ENCODE results near the gene PHYH. TPM values are rescaled to one million over a fixed set of nuclear protein-coding genes. Genes with fewer than 3 reads are reported as not detected.
"Not testable (repeated sequence)": the region's sequence is repeated elsewhere in the genome, so short reads cannot be mapped to it uniquely, and the experiment has no call there.

PHYH gene
- total RNA-seq, 1 donor from 2014 or later = 11.1 TPM

- H3K27ac Mint-ChIP-seq; H3K27me3 Mint-ChIP-seq (ENCODE audit: insufficient read depth); H3K4me3 Mint-ChIP-seq; intact Hi-C loops (cut with micrococcal nuclease); DNase-seq (ENCODE audit: low spot score); H3K4me1 Mint-ChIP-seq (ENCODE audit: low read depth); H3K36me3 Mint-ChIP-seq (ENCODE audit: low read depth); H3K9me3 Mint-ChIP-seq: not testable (repeated sequence)
These were observed 17.5 kb downstream of the PHYH start for GRCh38 chr10:13282348-13282747.

GRCh38 chr10:13276749-13277365 lies 23.0 kb downstream of the PHYH start:
- DNase-seq (ENCODE audit: low spot score) = no peak
- Mint-ChIP-seq H3K4me3 (no peak overlapping the region), H3K9me3 (no peaks in the 10 kb centered on the region), H3K36me3 (ENCODE audit: low read depth) (peaks cover 3% of the 10 kb centered on the region), H3K27ac (no peak overlapping the region), H3K27me3 (ENCODE audit: insufficient read depth) (no peaks in the 10 kb centered on the region), H3K4me1 (ENCODE audit: low read depth) (peaks cover 1% of the 10 kb centered on the region)
- intact Hi-C loops (cut with micrococcal nuclease) = no loop called here

- H3K9me3 Mint-ChIP-seq; DNase-seq (ENCODE audit: low spot score); H3K27ac Mint-ChIP-seq; intact Hi-C loops (cut with micrococcal nuclease); H3K4me1 Mint-ChIP-seq (ENCODE audit: low read depth); H3K36me3 Mint-ChIP-seq (ENCODE audit: low read depth); H3K27me3 Mint-ChIP-seq (ENCODE audit: insufficient read depth); H3K4me3 Mint-ChIP-seq: not testable (repeated sequence)
These were observed 23.7 kb downstream of the PHYH start for GRCh38 chr10:13276146-13276545.

GRCh38 chr10:13272164-13272571 lies 27.7 kb downstream of the PHYH start:
- H3K4me3 Mint-ChIP-seq = no peak overlapping the region
- no peaks in the 10 kb centered on the region for H3K9me3 Mint-ChIP-seq

GRCh38 chr10:13271552-13272163 lies 28.2 kb downstream of the PHYH start:
- H3K27ac Mint-ChIP-seq = no peak overlapping the region
- no peaks in the 10 kb centered on the region for H3K9me3 Mint-ChIP-seq
- intact Hi-C loops (cut with micrococcal nuclease) = loop anchor here (1.0 kb wide), 1 partner anchor 31 kb away; no protein-coding TSS in a partner anchor
- no peaks in the 10 kb centered on the region for H3K27me3 Mint-ChIP-seq (ENCODE audit: insufficient read depth)
- no peaks in the 10 kb centered on the region for H3K36me3 Mint-ChIP-seq (ENCODE audit: low read depth)
- H3K4me3 Mint-ChIP-seq = no peak overlapping the region
- peak; percentile 16 for DNase-seq (ENCODE audit: low spot score)
- H3K4me1 Mint-ChIP-seq (ENCODE audit: low read depth) = peaks cover 5% of the 10 kb centered on the region

More at GRCh38 chr10:13272164-13272571, 27.7 kb downstream of the PHYH start:
- H3K27ac Mint-ChIP-seq = no peak overlapping the region
- H3K27me3 Mint-ChIP-seq (ENCODE audit: insufficient read depth) = no peaks in the 10 kb centered on the region
- peaks cover 5% of the 10 kb centered on the region for H3K4me1 Mint-ChIP-seq (ENCODE audit: low read depth)
- intact Hi-C loops (cut with micrococcal nuclease) = no loop called here
- H3K36me3 Mint-ChIP-seq (ENCODE audit: low read depth) = no peaks in the 10 kb centered on the region
- no peak for DNase-seq (ENCODE audit: low spot score)

GRCh38 chr10:13270877-13271551 lies 28.9 kb downstream of the PHYH start:
- no peak for DNase-seq (ENCODE audit: low spot score)
- H3K9me3 Mint-ChIP-seq = no peaks in the 10 kb centered on the region
- no peak overlapping the region for H3K4me3 Mint-ChIP-seq
- no peaks in the 10 kb centered on the region for H3K36me3 Mint-ChIP-seq (ENCODE audit: low read depth)
- intact Hi-C loops (cut with micrococcal nuclease) = loop anchor here (1.0 kb wide), 1 partner anchor 31 kb away; no protein-coding TSS in a partner anchor
- H3K27ac Mint-ChIP-seq = no peak overlapping the region
- peaks cover 2% of the 10 kb centered on the region for H3K27me3 Mint-ChIP-seq (ENCODE audit: insufficient read depth)
- peaks cover 5% of the 10 kb centered on the region for H3K4me1 Mint-ChIP-seq (ENCODE audit: low read depth)

- H3K9me3 Mint-ChIP-seq = no peaks in the 10 kb centered on the region
- H3K36me3 Mint-ChIP-seq (ENCODE audit: low read depth) = no peaks in the 10 kb centered on the region
- H3K4me1 Mint-ChIP-seq (ENCODE audit: low read depth) = peaks cover 5% of the 10 kb centered on the region
- H3K27me3 Mint-ChIP-seq (ENCODE audit: insufficient read depth) = peaks cover 6% of the 10 kb centered on the region
- intact Hi-C loops (cut with micrococcal nuclease) = no loop called here
- H3K27ac Mint-ChIP-seq = no peak overlapping the region
- DNase-seq (ENCODE audit: low spot score) = no peak
- H3K4me3 Mint-ChIP-seq = no peak overlapping the region
These were observed 31.0 kb downstream of the PHYH start for GRCh38 chr10:13268841-13269240.

GRCh38 chr10:13268310-13268709 lies 31.6 kb downstream of the PHYH start:
- H3K36me3 Mint-ChIP-seq (ENCODE audit: low read depth) = no peaks in the 10 kb centered on the region
- no peak for DNase-seq (ENCODE audit: low spot score)
- intact Hi-C loops (cut with micrococcal nuclease) = no loop called here
- peaks cover 5% of the 10 kb centered on the region for H3K4me1 Mint-ChIP-seq (ENCODE audit: low read depth)
- H3K27ac Mint-ChIP-seq = no peak overlapping the region
- peaks cover 9% of the 10 kb centered on the region for H3K27me3 Mint-ChIP-seq (ENCODE audit: insufficient read depth)
- no peaks in the 10 kb centered on the region for H3K9me3 Mint-ChIP-seq
- H3K4me3 Mint-ChIP-seq = no peak overlapping the region

- DNase-seq (ENCODE audit: low spot score) = no peak
- peaks cover 19% of the 10 kb centered on the region for H3K27me3 Mint-ChIP-seq (ENCODE audit: insufficient read depth)
- no peak overlapping the region for H3K27ac Mint-ChIP-seq
- H3K9me3 Mint-ChIP-seq = no peaks in the 10 kb centered on the region
- H3K36me3 Mint-ChIP-seq (ENCODE audit: low read depth) = no peaks in the 10 kb centered on the region
- intact Hi-C loops (cut with micrococcal nuclease) = loop anchor here (2.0 kb wide), 1 partner anchor 31 kb away; no protein-coding TSS in a partner anchor
- no peaks in the 10 kb centered on the region for H3K4me1 Mint-ChIP-seq (ENCODE audit: low read depth)
- no peak overlapping the region for H3K4me3 Mint-ChIP-seq
These were observed 36.3 kb downstream of the PHYH start for GRCh38 chr10:13263591-13263990.

GRCh38 chr10:13262433-13262832 lies 37.4 kb downstream of the PHYH start:
- Mint-ChIP-seq H3K4me1 (ENCODE audit: low read depth) (no peaks in the 10 kb centered on the region), H3K4me3 (no peak overlapping the region), H3K9me3 (no peaks in the 10 kb centered on the region), H3K27me3 (ENCODE audit: insufficient read depth) (peaks cover 19% of the 10 kb centered on the region), H3K27ac (no peak overlapping the region), H3K36me3 (ENCODE audit: low read depth) (no peaks in the 10 kb centered on the region)
- DNase-seq (ENCODE audit: low spot score) = no peak
- intact Hi-C loops (cut with micrococcal nuclease) = loop anchor here (2.0 kb wide), 1 partner anchor 30 kb away; no protein-coding TSS in a partner anchor

GRCh38 chr10:13257621-13258140 lies 42.2 kb downstream of the PHYH start:
- intact Hi-C loops (cut with micrococcal nuclease) = no loop called here
- Mint-ChIP-seq H3K36me3 (ENCODE audit: low read depth) (no peaks in the 10 kb centered on the region), H3K9me3 (no peaks in the 10 kb centered on the region), H3K27ac (no peak overlapping the region), H3K4me3 (no peak overlapping the region), H3K27me3 (ENCODE audit: insufficient read depth) (peaks cover 19% of the 10 kb centered on the region), H3K4me1 (ENCODE audit: low read depth) (no peaks in the 10 kb centered on the region)
- DNase-seq (ENCODE audit: low spot score) = no peak

GRCh38 chr10:13256627-13257026 lies 43.2 kb downstream of the PHYH start:
- no peaks in the 10 kb centered on the region for H3K4me1 Mint-ChIP-seq (ENCODE audit: low read depth)

GRCh38 chr10:13253726-13254125 lies 46.1 kb downstream of the PHYH start:
- Mint-ChIP-seq H3K27ac (no peak overlapping the region), H3K4me1 (ENCODE audit: low read depth) (no peaks in the 10 kb centered on the region), H3K36me3 (ENCODE audit: low read depth) (no peaks in the 10 kb centered on the region), H3K27me3 (ENCODE audit: insufficient read depth) (peaks cover 17% of the 10 kb centered on the region), H3K9me3 (no peaks in the 10 kb centered on the region), H3K4me3 (no peak overlapping the region)
- intact Hi-C loops (cut with micrococcal nuclease) = no loop called here
- no peak for DNase-seq (ENCODE audit: low spot score)

More at GRCh38 chr10:13256627-13257026, 43.2 kb downstream of the PHYH start:
- Mint-ChIP-seq H3K27ac (no peak overlapping the region), H3K36me3 (ENCODE audit: low read depth) (no peaks in the 10 kb centered on the region), H3K9me3 (no peaks in the 10 kb centered on the region), H3K4me3 (no peak overlapping the region), H3K27me3 (ENCODE audit: insufficient read depth) (peaks cover 19% of the 10 kb centered on the region)
- intact Hi-C loops (cut with micrococcal nuclease) = no loop called here
- no peak for DNase-seq (ENCODE audit: low spot score)
